SU-DHL-6 (cell line): ENCODE data around the gene KRT75.
"Not testable (repeated sequence)": the region's sequence is repeated elsewhere in the genome, so short reads cannot be mapped to it uniquely, and the experiment has no call there.

ENCODE experiments used
- EZH2phosphoT487 ChIP-seq: fragments of 200-600 bp; sonication (generic), shearing (Covaris generic); conservative IDR thresholded peaks from 2 replicates; pipeline ENCODE4 v1.6.1; 2018; ENCODE audit warnings: mild to moderate bottlenecking, antibody characterized with exemption, low read length, moderate library complexity, mixed read lengths
- TF ChIP-seq, protein P1 (sequence below): fragments of 200-600 bp; sonication (generic); IDR thresholded peaks from one replicate; pipeline ENCODE4 v1.5.1; 2017; ENCODE audit warnings: antibody characterized with exemption, mild to moderate bottlenecking, low read length, moderate library complexity; ENCODE audit not compliant: insufficient read depth, poor library complexity, severe bottlenecking

- TF ChIP-seq, protein P1, sequence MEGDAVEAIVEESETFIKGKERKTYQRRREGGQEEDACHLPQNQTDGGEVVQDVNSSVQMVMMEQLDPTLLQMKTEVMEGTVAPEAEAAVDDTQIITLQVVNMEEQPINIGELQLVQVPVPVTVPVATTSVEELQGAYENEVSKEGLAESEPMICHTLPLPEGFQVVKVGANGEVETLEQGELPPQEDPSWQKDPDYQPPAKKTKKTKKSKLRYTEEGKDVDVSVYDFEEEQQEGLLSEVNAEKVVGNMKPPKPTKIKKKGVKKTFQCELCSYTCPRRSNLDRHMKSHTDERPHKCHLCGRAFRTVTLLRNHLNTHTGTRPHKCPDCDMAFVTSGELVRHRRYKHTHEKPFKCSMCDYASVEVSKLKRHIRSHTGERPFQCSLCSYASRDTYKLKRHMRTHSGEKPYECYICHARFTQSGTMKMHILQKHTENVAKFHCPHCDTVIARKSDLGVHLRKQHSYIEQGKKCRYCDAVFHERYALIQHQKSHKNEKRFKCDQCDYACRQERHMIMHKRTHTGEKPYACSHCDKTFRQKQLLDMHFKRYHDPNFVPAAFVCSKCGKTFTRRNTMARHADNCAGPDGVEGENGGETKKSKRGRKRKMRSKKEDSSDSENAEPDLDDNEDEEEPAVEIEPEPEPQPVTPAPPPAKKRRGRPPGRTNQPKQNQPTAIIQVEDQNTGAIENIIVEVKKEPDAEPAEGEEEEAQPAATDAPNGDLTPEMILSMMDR: not testable (repeated sequence)
- TF ChIP-seq EZH2phosphoT487: not testable (repeated sequence)
Measured at GRCh38 chr12:52447196-52447595, 13.0 kb upstream of the KRT75 start.
